ENCODE measurements around the gene ZDHHC12.

DNA sequence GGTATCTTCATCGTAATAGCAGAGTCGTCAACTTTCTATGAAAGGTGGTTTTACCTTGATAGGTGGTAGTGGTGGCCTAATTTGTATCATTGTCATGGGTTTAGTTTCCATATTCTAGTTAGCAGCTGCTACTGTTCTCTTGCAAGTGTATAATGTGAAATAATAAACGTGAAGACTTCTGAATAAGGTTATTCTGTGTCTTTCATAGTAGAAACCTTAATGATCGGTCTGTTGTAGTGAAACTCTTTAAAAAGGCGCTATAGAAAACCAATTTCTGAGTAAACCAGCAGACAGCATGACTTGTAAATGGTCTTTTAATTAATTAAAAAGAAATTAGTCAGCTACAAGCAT is 33.3 kb downstream of the ZDHHC12 start:
- no peak for TF ChIP-seq NFXL1 (IDR thresholded peaks at IDR 0.05; ENCODE audit: borderline replicate concordance)
- no peak for TF ChIP-seq TAF1 (IDR thresholded peaks at IDR 0.05; ENCODE audit: borderline replicate concordance, low read depth, low read length)
- TF ChIP-seq, protein P1, sequence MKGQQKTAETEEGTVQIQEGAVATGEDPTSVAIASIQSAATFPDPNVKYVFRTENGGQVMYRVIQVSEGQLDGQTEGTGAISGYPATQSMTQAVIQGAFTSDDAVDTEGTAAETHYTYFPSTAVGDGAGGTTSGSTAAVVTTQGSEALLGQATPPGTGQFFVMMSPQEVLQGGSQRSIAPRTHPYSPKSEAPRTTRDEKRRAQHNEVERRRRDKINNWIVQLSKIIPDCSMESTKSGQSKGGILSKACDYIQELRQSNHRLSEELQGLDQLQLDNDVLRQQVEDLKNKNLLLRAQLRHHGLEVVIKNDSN (IDR thresholded peaks at IDR 0.05; ENCODE audit: borderline replicate concordance, extremely low read length, insufficient read depth, low read depth, low read length): no peak
- TF ChIP-seq, protein P2, sequence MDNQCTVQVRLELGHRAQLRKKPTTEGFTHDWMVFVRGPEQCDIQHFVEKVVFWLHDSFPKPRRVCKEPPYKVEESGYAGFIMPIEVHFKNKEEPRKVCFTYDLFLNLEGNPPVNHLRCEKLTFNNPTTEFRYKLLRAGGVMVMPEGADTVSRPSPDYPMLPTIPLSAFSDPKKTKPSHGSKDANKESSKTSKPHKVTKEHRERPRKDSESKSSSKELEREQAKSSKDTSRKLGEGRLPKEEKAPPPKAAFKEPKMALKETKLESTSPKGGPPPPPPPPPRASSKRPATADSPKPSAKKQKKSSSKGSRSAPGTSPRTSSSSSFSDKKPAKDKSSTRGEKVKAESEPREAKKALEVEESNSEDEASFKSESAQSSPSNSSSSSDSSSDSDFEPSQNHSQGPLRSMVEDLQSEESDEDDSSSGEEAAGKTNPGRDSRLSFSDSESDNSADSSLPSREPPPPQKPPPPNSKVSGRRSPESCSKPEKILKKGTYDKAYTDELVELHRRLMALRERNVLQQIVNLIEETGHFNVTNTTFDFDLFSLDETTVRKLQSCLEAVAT (IDR thresholded peaks at IDR 0.05): no peak
- no peak for TF ChIP-seq CEBPB (IDR thresholded peaks at IDR 0.05; ENCODE audit: borderline replicate concordance in 1 of 2, low read depth in 2 of 2, low read length in 2 of 2)
- TF ChIP-seq YY1 (IDR thresholded peaks at IDR 0.05; ENCODE audit: low read depth, low read length): no peak
- no peak for TF ChIP-seq CTCF (IDR thresholded peaks at IDR 0.05 in 2 of 3, conservative IDR thresholded peaks at IDR 0.05 in 1 of 3; ENCODE audit: control insufficient read depth in 2 of 3, extremely low read depth in 1 of 3, insufficient read depth in 1 of 3, low read depth in 3 of 3, low read length in 3 of 3)
- no peak for TF ChIP-seq ATF3 (IDR thresholded peaks at IDR 0.05; ENCODE audit: borderline replicate concordance, extremely low read depth, low read depth, low read length)
- no peak for TF ChIP-seq PBX3 (IDR thresholded peaks at IDR 0.05; ENCODE audit: insufficient replicate concordance, low read depth, low read length)
- TF ChIP-seq JUND (IDR thresholded peaks at IDR 0.05; ENCODE audit: low read depth, low read length): no peak
